Measurements from ENCODE around the gene AMZ1.
A peak's percentile ranks its signal among the peaks of the same experiment; 100 is the strongest.

AMZ1 gene

GRCh38 chr7:2687881-2688318 is at the start of gene AMZ1:
AMZ1 (plus strand) TSS chr7:2688202; CDS start chr7:2700452, 12,250 bp downstream.
- DNase-seq (ENCODE audit: low spot score): no peak

GRCh38 chr7:2638224-2638991 is 49.6 kb upstream of the AMZ1 start:
- DNase-seq (ENCODE audit: low spot score): peak; percentile 27

DNA sequence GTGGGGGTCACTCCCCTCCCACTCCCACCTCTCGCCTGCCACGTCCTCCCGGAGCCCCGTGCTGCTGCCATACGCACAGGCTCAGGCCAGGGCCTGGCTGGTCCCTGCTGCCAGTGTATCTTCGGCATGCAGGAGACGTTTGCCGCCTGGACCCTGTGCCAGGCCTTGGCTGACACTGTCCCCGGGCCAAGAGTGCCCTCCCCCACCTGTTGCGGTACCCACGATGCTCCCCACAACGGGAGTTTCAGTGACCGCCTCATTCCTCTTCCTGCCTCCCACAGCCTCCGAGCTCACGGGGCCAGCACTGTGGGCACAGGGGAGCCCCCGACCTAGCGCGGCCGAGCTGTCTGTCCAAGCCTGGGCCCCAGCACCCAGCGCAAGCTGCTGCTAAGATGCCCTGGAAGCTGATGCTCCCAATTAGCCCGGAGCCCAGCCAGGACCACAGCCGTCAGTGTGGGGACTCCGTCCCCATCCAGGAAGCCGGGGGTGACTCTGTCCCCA is 48.8 kb upstream of the AMZ1 start:
- DNase-seq (ENCODE audit: low spot score): peak; percentile 46

DNA sequence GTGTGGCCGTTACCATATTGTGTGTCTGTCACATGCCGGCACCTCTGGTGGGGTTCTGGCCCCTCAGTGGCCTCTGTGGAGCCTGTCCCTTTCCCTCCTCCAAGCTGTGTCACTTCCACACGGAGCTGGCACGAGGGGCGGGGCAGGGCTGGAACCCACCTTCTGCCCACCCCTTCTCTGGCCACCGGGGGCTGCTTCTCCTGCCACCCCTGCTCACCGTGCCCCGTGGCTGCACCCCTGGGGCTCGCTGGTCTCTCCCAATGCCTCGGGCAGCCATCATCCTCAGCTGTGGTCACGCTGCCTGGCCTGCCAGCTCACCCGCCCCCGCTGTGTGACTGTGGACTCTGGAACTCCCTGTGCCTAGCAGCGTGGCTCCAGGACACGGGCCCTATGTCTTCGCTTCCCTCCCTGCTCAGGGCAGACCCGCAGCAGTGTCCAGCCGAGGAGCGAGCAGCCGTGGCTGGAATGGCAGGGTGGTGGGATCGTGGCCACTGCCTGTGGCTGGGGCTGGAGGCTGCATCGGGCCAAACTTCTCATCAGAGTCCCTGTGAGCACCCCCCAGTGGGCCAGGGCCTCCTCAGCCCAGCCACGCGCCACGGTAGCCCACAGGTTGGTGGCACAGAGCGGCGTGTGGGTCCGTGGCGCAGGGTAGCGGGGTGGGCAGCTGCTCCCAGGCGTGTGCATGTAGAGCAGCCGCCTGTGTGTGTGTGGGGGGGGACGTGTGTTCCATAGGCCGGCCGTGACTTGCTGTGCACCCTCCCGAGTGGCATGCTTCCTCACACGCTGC is 48.1 kb upstream of the AMZ1 start:
- DNase-seq (ENCODE audit: low spot score): no peak

- DNase-seq (ENCODE audit: low spot score): peak; percentile 68
Measured at GRCh38 chr7:2640482-2640830, 47.5 kb upstream of the AMZ1 start.

DNA sequence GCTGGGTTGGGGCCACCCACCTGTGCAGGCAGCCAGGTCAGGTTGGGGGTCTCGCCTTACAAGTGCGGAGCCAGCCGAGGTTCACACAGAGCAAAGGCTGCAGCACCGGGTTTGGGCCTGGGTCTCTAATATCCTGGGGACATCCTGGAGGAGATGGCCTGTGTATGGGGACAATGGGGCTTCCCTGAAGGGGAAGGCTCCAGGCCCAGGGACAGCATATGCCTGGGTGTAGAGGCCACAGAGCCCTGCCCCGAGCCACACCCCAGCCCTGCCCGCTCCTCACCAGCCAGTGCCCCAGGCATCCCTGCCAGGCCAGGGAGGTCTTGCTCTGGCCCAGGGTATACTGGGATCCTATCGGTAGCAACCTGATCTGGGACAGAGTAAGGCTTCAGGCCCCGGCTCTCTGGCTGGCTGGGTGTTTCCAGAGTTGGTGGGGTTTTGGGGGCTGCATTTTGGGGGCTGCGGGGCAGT is 47.1 kb upstream of the AMZ1 start:
- DNase-seq (ENCODE audit: low spot score): no peak

DNA sequence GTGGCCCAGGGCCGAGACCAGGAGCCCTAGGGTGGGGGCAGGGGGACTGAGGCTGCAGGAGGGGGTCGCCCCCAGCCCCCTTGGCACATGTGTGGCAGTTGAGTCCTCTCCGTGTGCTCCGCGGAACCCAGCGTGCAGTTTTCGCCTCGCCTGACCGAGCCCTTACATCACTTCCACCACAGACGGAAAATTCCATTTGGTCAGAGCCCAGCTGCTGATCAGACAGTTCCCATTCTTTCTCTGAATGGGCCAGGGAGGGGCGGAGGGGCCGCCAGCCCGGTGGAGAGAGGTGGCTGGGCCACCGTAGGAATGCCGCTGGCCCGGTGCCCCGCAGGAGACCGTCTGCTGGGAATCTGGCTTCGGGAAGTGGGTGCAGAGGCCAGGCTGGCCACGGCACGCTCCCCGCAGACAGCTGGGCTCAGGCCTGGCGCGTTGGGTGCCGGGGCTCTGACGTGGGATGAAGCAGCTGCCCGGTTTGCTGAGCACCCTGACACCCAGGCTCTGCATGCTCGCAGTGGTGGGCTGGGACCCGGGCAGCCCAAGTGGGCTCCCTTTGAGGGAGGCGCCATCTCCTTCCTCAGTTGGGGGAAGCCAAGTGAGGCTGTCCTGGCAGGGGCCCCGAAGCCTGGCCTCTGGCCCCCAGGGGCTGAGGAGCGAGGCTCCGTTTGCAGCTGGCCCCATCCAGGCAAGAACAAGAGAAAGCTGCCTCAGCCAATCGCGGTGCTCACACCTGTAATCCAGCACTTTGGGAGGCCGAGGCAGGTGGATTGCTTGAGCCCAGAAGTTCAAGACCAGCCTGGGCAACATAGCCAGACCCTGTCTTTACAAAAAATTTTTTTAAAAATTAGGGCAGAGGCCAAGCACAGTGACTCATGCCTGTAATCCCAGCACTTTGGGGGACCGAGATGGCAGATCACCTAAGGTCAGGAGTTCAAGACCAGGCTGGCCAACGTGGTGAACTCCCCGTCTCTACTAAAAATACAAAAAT is 46.3 kb upstream of the AMZ1 start:
- peak; percentile 88 for DNase-seq (ENCODE audit: low spot score)

DNA sequence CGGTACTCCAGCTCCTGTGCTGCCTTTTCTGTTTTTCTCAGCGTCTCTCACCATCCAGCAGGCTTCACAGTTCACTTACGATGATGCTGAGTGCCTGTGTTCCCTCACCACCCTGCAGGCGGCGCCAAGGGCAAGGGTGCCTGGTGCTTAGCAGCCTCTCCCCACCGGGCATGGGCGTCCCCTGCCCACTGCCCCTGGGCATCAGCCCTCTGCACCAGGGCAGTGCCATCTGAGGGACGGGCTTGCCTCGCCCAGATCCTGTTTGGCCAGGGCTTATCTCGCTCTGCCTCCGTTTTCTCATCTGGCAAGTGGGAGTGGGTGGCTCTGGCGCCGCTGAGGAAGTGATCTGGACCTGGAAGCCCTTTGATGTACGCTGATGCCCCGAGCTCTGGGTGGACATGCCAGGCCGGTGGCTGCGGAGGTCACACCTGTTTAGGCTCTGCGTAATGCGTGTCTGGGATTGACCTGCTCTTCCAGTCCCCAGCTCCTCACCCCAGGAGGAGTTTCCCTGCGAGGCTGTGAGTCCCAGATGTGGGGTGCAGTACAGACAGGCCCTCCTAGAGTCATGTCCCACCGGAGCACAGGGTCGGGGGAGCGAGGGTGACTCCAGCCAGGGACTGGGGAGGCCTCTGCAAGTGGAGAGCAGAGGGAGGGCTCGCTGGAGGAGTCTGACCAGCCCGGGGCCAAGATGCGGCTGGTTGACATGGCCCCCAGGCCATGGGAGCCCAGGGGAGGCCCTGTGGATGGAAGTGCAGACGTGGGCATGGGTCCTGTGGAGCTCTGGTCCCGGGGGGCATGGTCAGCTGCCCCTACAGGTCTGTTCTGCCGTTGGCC is 44.4 kb upstream of the AMZ1 start:
- DNase-seq (ENCODE audit: low spot score): peak; percentile 57

DNA sequence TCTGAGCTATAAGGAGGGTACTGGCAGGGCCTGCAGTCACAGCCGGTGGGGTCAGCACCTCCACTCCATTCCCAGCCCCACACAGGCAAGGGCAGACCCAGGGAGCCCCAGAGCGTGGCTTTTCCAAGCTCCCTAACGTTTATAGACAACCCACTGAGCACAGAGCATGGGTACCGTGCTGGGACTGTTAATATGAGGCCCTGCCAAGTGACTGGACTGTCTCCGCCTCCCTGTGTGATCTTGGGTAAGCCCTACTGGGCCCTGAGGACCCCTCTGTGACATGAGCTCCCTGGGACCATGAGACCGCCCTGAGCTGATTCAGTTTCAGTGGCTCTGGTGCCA is 43.8 kb upstream of the AMZ1 start:
- no peak for DNase-seq (ENCODE audit: low spot score)

DNA sequence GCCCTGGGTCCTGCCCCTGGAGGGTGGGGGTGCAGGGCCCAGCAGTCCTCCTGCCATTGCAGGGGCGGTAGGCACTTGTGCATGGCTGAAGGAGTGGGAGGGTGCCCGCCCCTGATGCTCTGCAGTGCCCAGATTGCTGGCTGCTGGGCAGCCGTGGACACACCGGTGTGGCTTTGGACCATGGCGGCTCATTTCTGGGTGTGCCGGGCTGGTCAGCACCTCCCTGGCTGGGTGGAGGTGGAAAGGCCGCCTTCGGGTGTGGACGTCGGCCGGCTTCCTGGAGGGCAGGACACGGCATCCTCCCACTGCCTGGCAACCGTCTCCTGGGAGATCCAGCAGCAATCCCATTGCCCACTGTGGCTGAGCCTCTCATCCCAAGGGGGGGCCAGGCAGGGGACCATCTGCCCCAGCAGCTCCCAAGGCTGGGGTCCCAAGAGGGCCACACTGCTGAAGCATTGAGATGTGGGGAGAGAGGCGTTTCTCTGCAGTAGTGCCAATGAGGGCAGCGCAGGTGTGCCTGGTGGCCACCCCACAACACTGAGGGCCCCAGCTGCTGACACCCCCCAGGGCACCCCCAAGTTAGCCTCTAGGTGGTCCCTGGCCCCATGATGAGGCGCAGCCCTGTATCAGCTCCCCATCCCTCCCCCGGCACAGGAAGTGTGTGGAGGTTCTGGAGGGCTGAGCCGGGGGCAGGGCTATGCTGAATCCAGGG is 43.3 kb upstream of the AMZ1 start:
- no peak for DNase-seq (ENCODE audit: low spot score)

- no peak for DNase-seq (ENCODE audit: low spot score)
Measured at GRCh38 chr7:2645274-2645868, 42.6 kb upstream of the AMZ1 start.

- no peak for DNase-seq (ENCODE audit: low spot score)
Measured at GRCh38 chr7:2646336-2646679, 41.7 kb upstream of the AMZ1 start.

GRCh38 chr7:2646680-2647571 is 41.1 kb upstream of the AMZ1 start:
- DNase-seq (ENCODE audit: low spot score): no peak

DNA sequence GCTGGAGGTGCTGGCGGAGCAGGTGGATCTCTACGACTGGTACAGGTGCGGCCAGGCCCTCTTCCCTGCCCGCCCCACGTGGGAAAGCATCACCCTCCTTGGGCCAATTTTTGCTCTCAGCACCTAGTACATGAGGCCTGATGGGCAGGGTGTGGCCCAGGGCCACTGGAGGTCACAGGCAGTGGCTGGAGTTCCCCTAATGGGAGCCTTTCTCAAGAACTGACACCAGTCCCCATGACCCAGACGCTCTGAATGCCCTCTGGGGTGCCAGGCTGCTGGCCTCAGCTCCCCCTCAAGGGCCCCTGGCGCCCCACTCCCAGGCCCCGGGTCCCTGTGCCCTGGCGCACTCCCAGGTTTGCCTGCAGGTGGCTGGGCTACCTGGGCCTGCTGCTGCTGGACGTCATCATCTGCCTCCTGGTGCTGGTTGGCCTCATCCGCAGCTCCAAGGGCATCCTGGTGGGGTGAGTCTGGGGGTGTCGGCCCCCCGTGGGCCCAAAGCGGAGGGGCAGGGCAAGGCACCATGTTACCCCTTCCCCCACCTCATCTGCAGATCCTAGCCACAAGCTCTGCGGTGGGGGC is 40.3 kb upstream of the AMZ1 start:
- DNase-seq (ENCODE audit: low spot score): no peak

- DNase-seq (ENCODE audit: low spot score): no peak
Measured at GRCh38 chr7:2649139-2649838, 38.7 kb upstream of the AMZ1 start.

DNA sequence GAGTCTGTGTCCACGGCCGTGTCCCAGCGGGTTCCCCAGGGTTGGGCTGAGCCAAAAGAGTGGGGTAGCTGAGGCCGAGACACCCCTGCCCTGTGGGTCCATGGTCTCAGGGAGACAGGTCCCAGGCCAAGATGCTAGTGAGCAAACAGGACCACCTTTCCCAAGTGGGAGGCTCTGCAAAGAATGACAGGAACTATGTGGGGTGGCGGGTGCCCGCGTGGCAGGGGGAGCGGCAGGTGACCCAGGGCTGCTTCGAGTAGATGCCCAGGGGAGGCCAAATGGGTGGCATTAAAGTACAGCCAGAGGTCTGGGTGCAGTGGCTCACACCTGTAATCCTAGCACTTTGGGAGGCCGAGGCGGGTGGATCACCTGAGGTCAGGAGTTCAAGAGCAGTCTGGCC is 38.0 kb upstream of the AMZ1 start:
- DNase-seq (ENCODE audit: low spot score): no peak

DNA sequence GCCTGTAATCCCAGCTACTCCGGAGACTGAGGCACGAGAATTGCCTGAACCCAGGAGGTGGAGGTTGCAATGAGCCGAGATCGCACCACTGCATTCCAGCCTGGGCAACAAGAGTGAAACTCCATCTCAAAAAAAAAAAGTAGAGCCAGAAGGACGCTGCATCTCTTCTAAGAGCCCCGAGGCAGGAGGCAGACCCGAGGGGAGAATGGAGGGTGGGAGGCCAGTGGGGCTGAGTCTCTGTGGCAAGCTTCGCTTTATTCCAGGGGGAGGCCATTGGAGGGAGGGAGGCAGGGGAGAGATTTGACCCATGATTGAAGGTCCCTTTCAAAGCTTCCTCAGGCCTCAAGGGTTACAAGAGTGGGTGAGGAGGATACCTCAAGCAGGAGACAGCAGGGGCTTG is 37.6 kb upstream of the AMZ1 start:
- no peak for DNase-seq (ENCODE audit: low spot score)

GRCh38 chr7:2651336-2651735 is 36.7 kb upstream of the AMZ1 start:
- DNase-seq (ENCODE audit: low spot score): peak; percentile 26

Data from cerebellar cortex (tissue), 1 donor.